HEK293T (cell line): ENCODE results near the gene EDRF1.
A peak's percentile ranks its signal among the peaks of the same experiment; 100 is the strongest.
"Not testable (repeated sequence)": the region's sequence is repeated elsewhere in the genome, so short reads cannot be mapped to it uniquely, and the experiment has no call there.

ENCODE experiments used
- CTCF ChIA-PET: fragments of 350-600 bp; formaldehyde crosslinking; extraction: SDS; loops from one replicate; lab custom pipeline; 2021; ENCODE audit warnings: antibody characterized with exemption, inconsistent platforms; lab: Yijun Ruan, JAX
- POLR2A ChIA-PET: fragments of 350-600 bp; formaldehyde crosslinking; extraction: SDS; loops from one replicate; lab custom pipeline; 2020; ENCODE audit warnings: antibody characterized with exemption, inconsistent platforms; lab: Yijun Ruan, JAX
- DNase-seq: peaks from one replicate; pipeline ENCODE4 v3.0.0; 2012; ENCODE audit warnings: mixed read lengths; ENCODE audit errors: extremely low spot score
- ARNT ChIP-seq: fragments of 450-650 bp; IDR thresholded peaks from 2 replicates; pipeline ENCODE4 v1.6.1; 2017; ENCODE audit warnings: mild to moderate bottlenecking
- BHLHE40 ChIP-seq: fragments of 450-650 bp; IDR thresholded peaks from 2 replicates; pipeline ENCODE4 v1.6.1; 2016; ENCODE audit warnings: mild to moderate bottlenecking, moderate library complexity, borderline replicate concordance
- CTBP1 ChIP-seq: fragments of 450-650 bp; IDR thresholded peaks from 2 replicates; pipeline ENCODE4 v1.6.1; 2016; ENCODE audit warnings: borderline replicate concordance
- ELF4 ChIP-seq: fragments of 450-650 bp; IDR thresholded peaks from 2 replicates; pipeline ENCODE4 v1.6.1; 2017; ENCODE audit warnings: antibody characterized with exemption
- FOXA1 ChIP-seq: fragments of 450-650 bp; IDR thresholded peaks from 2 replicates; pipeline ENCODE4 v1.6.1; 2016; ENCODE audit warnings: mild to moderate bottlenecking
- FOXK2 ChIP-seq: fragments of 450-650 bp; IDR thresholded peaks from 2 replicates; pipeline ENCODE4 v1.6.1; 2016; ENCODE audit warnings: mild to moderate bottlenecking
- FOXM1 ChIP-seq: fragments of 450-650 bp; IDR thresholded peaks from 2 replicates; pipeline ENCODE4 v1.6.1; 2017; ENCODE audit warnings: mild to moderate bottlenecking, borderline replicate concordance
- HDGF ChIP-seq: fragments of 450-650 bp; IDR thresholded peaks from 2 replicates; pipeline ENCODE4 v1.6.1; 2017; ENCODE audit warnings: antibody characterized with exemption, borderline replicate concordance
- L3MBTL2 ChIP-seq: fragments of 450-650 bp; conservative IDR thresholded peaks from 2 replicates; pipeline ENCODE4 v1.6.1; 2016; ENCODE audit warnings: mild to moderate bottlenecking
- LEF1 ChIP-seq: fragments of 450-650 bp; IDR thresholded peaks from 2 replicates; pipeline ENCODE4 v1.6.1; 2017; ENCODE audit warnings: mild to moderate bottlenecking, borderline replicate concordance
- NFRKB ChIP-seq: fragments of 450-650 bp; IDR thresholded peaks from 2 replicates; pipeline ENCODE4 v1.6.1; 2016; ENCODE audit warnings: mild to moderate bottlenecking, moderate library complexity
- PKNOX1 ChIP-seq: fragments of 450-650 bp; IDR thresholded peaks from 2 replicates; pipeline ENCODE4 v1.6.1; 2016
- SP1 ChIP-seq: fragments of 450-650 bp; IDR thresholded peaks from 2 replicates; pipeline ENCODE4 v1.6.1; 2017
- SUZ12 ChIP-seq: fragments of 450-650 bp; IDR thresholded peaks from 2 replicates; pipeline ENCODE4 v1.6.1; 2016; ENCODE audit warnings: mild to moderate bottlenecking
- TARDBP ChIP-seq: fragments of 450-650 bp; IDR thresholded peaks from 2 replicates; pipeline ENCODE4 v1.6.1; 2016
- ZNF384 ChIP-seq: fragments of 450-650 bp; IDR thresholded peaks from 2 replicates; pipeline ENCODE4 v1.6.1; 2016

Gene EDRF1

GRCh38 chr10:125711110-125711750 lies 8.3 kb upstream of the EDRF1 start:
- ChIA-PET POLR2A (no interaction called here), CTCF (no interaction called here)
- no peak for TF ChIP-seq LEF1
- TF ChIP-seq CTBP1 = no peak
- no peak for TF ChIP-seq FOXM1
- no peak for TF ChIP-seq ELF4
- TF ChIP-seq SP1 = no peak
- no peak for TF ChIP-seq ARNT
- no peak for TF ChIP-seq HDGF
- DNase-seq = no peak

- CTCF ChIA-PET = not testable (repeated sequence)
Observed at GRCh38 chr10:125714728-125715127, 4.8 kb upstream of the EDRF1 start.

GRCh38 chr10:125720002-125720382 lies 483 bp downstream of the EDRF1 start:
- ChIA-PET POLR2A (interaction anchor here (1.0 kb wide), 5 partner anchors 10 to 87 kb away, joined by 3 to 23 read pairs (median 5); no protein-coding TSS in a partner anchor), CTCF (no interaction called here)
- no peak for DNase-seq
- no peak for TF ChIP-seq FOXM1
- peak; percentile 44; the same call in 1 of the 2 replicates for TF ChIP-seq L3MBTL2

More at GRCh38 chr10:125714728-125715127, 4.8 kb upstream of the EDRF1 start:
- POLR2A ChIA-PET, DNase-seq: not testable (repeated sequence)

GRCh38 chr10:125721035-125721434 lies 1.5 kb downstream of the EDRF1 start:
- no peak for TF ChIP-seq FOXK2
- TF ChIP-seq BHLHE40 = no peak
- TF ChIP-seq CTBP1 = no peak
- no peak for TF ChIP-seq FOXM1
- TF ChIP-seq TARDBP = no peak
- TF ChIP-seq HDGF = no peak
- no peak for TF ChIP-seq ELF4
- TF ChIP-seq FOXA1 = no peak
- TF ChIP-seq ARNT = no peak
- no peak for TF ChIP-seq SP1
- no peak for TF ChIP-seq SUZ12
- no peak for TF ChIP-seq PKNOX1
- no peak for TF ChIP-seq NFRKB
- TF ChIP-seq LEF1 = no peak
- TF ChIP-seq L3MBTL2 = no peak
- DNase-seq = no peak
- POLR2A ChIA-PET = no interaction called here
- CTCF ChIA-PET = no interaction called here

GRCh38 chr10:125722811-125723210 lies 3.3 kb downstream of the EDRF1 start:
- ChIA-PET CTCF (no interaction called here), POLR2A (interaction anchor here (1.1 kb wide), 1 partner anchor 12 kb away, joined by 3 read pairs; no protein-coding TSS in a partner anchor)
- DNase-seq = no peak
- TF ChIP-seq ZNF384 (no peak), SP1 (no peak), FOXM1 (no peak), PKNOX1 (no peak), SUZ12 (no peak), HDGF (no peak), ELF4 (no peak), FOXK2 (no peak), L3MBTL2 (no peak), TARDBP (no peak), FOXA1 (no peak), BHLHE40 (no peak), ARNT (no peak), CTBP1 (no peak)

GRCh38 chr10:125726914-125727313 lies 7.4 kb downstream of the EDRF1 start:
- CTCF ChIA-PET = no interaction called here

GRCh38 chr10:125727436-125727835 lies 7.9 kb downstream of the EDRF1 start:
- no peak for TF ChIP-seq TARDBP
- no peak for TF ChIP-seq ELF4
- no peak for TF ChIP-seq NFRKB
- TF ChIP-seq LEF1 = no peak
- no peak for TF ChIP-seq HDGF
- TF ChIP-seq FOXA1 = no peak
- POLR2A ChIA-PET = no interaction called here
- CTCF ChIA-PET = no interaction called here
- no peak for DNase-seq

More at GRCh38 chr10:125726914-125727313, 7.4 kb downstream of the EDRF1 start:
- DNase-seq = no peak
- TF ChIP-seq ELF4 (no peak), HDGF (no peak)
- POLR2A ChIA-PET = interaction anchor here (0.9 kb wide), 1 partner anchor 14 kb away, joined by 3 read pairs; no protein-coding TSS in a partner anchor

- DNase-seq = no peak
- TF ChIP-seq PKNOX1 = no peak
- TF ChIP-seq FOXA1 = no peak
- TF ChIP-seq BHLHE40 = no peak
- no peak for TF ChIP-seq SUZ12
- no peak for TF ChIP-seq ZNF384
- no peak for TF ChIP-seq ARNT
- no peak for TF ChIP-seq SP1
- no peak for TF ChIP-seq NFRKB
- TF ChIP-seq TARDBP = no peak
- no peak for TF ChIP-seq L3MBTL2
- CTCF ChIA-PET = no interaction called here
- POLR2A ChIA-PET = no interaction called here
Observed at GRCh38 chr10:125734148-125734547, 14.6 kb downstream of the EDRF1 start.
